K562 (cell line): ENCODE results near the gene CSMD2. TPM values are rescaled to one million over a fixed set of nuclear protein-coding genes. Genes with fewer than 3 reads are reported as not detected.

Experiments used
- ATAC-seq: fragments of 200-7000 bp; cut with Tn5 transposase; 3 replicates; pipeline ENCODE4 v1.9.1; 2020; ENCODE audit warnings: moderate library complexity
- BruUV-seq: library from RNA; stranded (reverse); fragments of 400-500 nt; replicated peaks from 2 replicates; lab custom pipeline; 2021; lab: Mats Ljungman, UMichigan
- CTCF ChIA-PET: fragments of 300-600 bp; formaldehyde crosslinking; extraction: SDS; loops from one replicate; lab custom pipeline; 2021; ENCODE audit warnings: low intra/inter-chr PET ratio; lab: Yijun Ruan, JAX
- POLR2A ChIA-PET: fragments of 300-600, 350-650 bp; sonication (Branson Sonifier 250); formaldehyde crosslinking; extraction: SDS; loops from one replicate; lab custom pipeline; 2021; ENCODE audit warnings: antibody characterized with exemption, inconsistent platforms; lab: Yijun Ruan, JAX
- DNase-seq, 4 experiments: peaks; one replicate each; pipeline versions ENCODE4 v3.0.0 to v3.0.0-alpha.2; 2011 to 2018; ENCODE audit warnings: low spot score in 3 of 4, mixed read lengths in 3 of 4; ENCODE audit errors: extremely low read depth in 1 of 4
- FAIRE-seq: peaks from 2 replicates; lab custom pipeline; 2011; peaks lifted over from hg19 to GRCh38; lab: Jason Lieb, UNC
- H2AFZ ChIP-seq: 2 replicates; pipeline ENCODE4 v1.6.0; 2011; ENCODE audit warnings: low read depth, low read length, control low read depth, inconsistent platforms
- H3K27ac ChIP-seq: fragments of 200-600 bp; 3 replicates; pipeline ENCODE4 v1.8.0; 2011; ENCODE audit warnings: low read depth, mild to moderate bottlenecking, control low read depth, inconsistent platforms, low read length, moderate library complexity, mixed read lengths; ENCODE audit errors: extremely low read depth
- H3K27me3 ChIP-seq, 2 experiments: fragments of 300-600 bp in 1 of 2; 2 replicates in 1 of 2; 3 replicates in 1 of 2; pipeline versions ENCODE4 v1.6.0 to v1.8.0; 2011; ENCODE audit warnings: inconsistent platforms in 2 of 2, low read length in 2 of 2, mild to moderate bottlenecking in 1 of 2, mixed read lengths in 1 of 2, moderate library complexity in 1 of 2; ENCODE audit not compliant: control insufficient read depth in 2 of 2, insufficient read depth in 2 of 2
- H3K36me3 ChIP-seq: fragments of 300-600 bp; 3 replicates; pipeline ENCODE4 v1.8.0; 2011; ENCODE audit warnings: mild to moderate bottlenecking, low read length, inconsistent platforms; ENCODE audit not compliant: control insufficient read depth, insufficient read depth
- H3K4me1 ChIP-seq, 2 experiments: fragments of 200-600 bp in 1 of 2; replicated peaks in 1 of 2; 2 replicates in 1 of 2; 3 replicates in 1 of 2; pipeline versions ENCODE4 v1.5.1 to v1.8.0; 2011; ENCODE audit warnings: inconsistent platforms in 2 of 2, low read length in 2 of 2, mild to moderate bottlenecking in 1 of 2, mixed read lengths in 1 of 2, moderate library complexity in 1 of 2; ENCODE audit not compliant: control insufficient read depth in 2 of 2, insufficient read depth in 2 of 2
- H3K4me2 ChIP-seq: 2 replicates; pipeline ENCODE4 v1.6.1; 2011; ENCODE audit warnings: low read length, control low read depth, inconsistent platforms, mixed read lengths; ENCODE audit not compliant: insufficient read depth
- H3K4me3 ChIP-seq: fragments of 200-600 bp; sonication (generic), shearing (Covaris generic); 2 replicates; pipeline ENCODE4 v1.5.1; 2016; ENCODE audit warnings: control low read depth, inconsistent platforms
- H3K79me2 ChIP-seq: fragments of 200-600 bp; 3 replicates; pipeline ENCODE4 v1.8.0; 2011; ENCODE audit warnings: low read length, inconsistent platforms; ENCODE audit not compliant: control insufficient read depth, insufficient read depth
- H3K9ac ChIP-seq, 2 experiments: 2 replicates each; pipeline versions ENCODE4 v1.6.0 to v1.6.1; 2011; ENCODE audit warnings: low read depth in 2 of 2, low read length in 2 of 2, control low read depth in 1 of 2, inconsistent platforms in 1 of 2, mild to moderate bottlenecking in 1 of 2, mixed read lengths in 1 of 2; ENCODE audit not compliant: insufficient read depth in 1 of 2
- H3K9me1 ChIP-seq: one replicate; pipeline ENCODE4 v1.6.0; 2011; ENCODE audit warnings: inconsistent platforms, mild to moderate bottlenecking, low read length, moderate library complexity; ENCODE audit not compliant: control insufficient read depth, insufficient read depth
- H3K9me3 ChIP-seq: replicated peaks from 2 replicates; pipeline ENCODE4 v1.5.1; 2011; ENCODE audit warnings: low read depth, low read length, inconsistent platforms; ENCODE audit not compliant: control insufficient read depth, insufficient read depth
- H4K20me1 ChIP-seq: replicated peaks from 2 replicates; pipeline ENCODE4 v1.6.1; 2011; ENCODE audit warnings: low read length, inconsistent platforms, mixed read lengths; ENCODE audit not compliant: control insufficient read depth, insufficient read depth
- CGGBP1 ChIP-seq: fragments of 250-450 bp; sonication (Bioruptor Pico); IDR thresholded peaks from 2 replicates; pipeline ENCODE4 v1.9.0; 2021; ENCODE audit warnings: mild to moderate bottlenecking
- FOSL1 ChIP-seq: fragments of 200-800 bp; sonication (Bioruptor generic); conservative IDR thresholded peaks from 2 replicates; pipeline ENCODE4 v1.6.1; 2016; ENCODE audit warnings: missing genetic modification characterization, missing compliant biosample characterization
- POLR2AphosphoS5 ChIP-seq: IDR thresholded peaks from 2 replicates; pipeline ENCODE4 v1.6.1; 2011; ENCODE audit warnings: mild to moderate bottlenecking, low read depth, low read length, moderate library complexity; ENCODE audit not compliant: control insufficient read depth, insufficient read depth
- PTRF ChIP-seq: fragments of 450-650 bp; IDR thresholded peaks from 2 replicates; pipeline ENCODE4 v1.6.1; 2016; ENCODE audit warnings: mild to moderate bottlenecking, missing genetic modification characterization, missing compliant biosample characterization
- TGIF2 ChIP-seq: sonication (generic); formaldehyde crosslinking; IDR thresholded peaks from 2 replicates; pipeline ENCODE4 v1.8.1; 2022; ENCODE audit warnings: mild to moderate bottlenecking, missing genetic modification reagents, moderate library complexity
- WGBS: fragments of 100-300 bp; shearing (Covaris generic); methylation state at CpG from one replicate; pipeline ENCODE4 v1.1.6; 2016; ENCODE audit warnings: low coverage, mixed read lengths; ENCODE audit not compliant: insufficient coverage; ENCODE audit errors: missing lambda C conversion rate; 5-methylcytosine and 5-hydroxymethylcytosine counted together
- in situ Hi-C: fragments of 300-500 bp; cut with MboI; formaldehyde crosslinking; loops from 4 replicates; pipeline ENCODE4 v1.15.0; 2018; ENCODE audit warnings: inconsistent platforms, mixed read lengths
- intact Hi-C: fragments of 100-400 bp; cut with micrococcal nuclease; formaldehyde crosslinking; loops from 2 replicates; pipeline ENCODE4 v1.14.2; 2022
- polyA plus RNA-seq, 8 experiments: library from polyadenylated mRNA; depleted of rRNA in 4 of 8; stranded (reverse) in 5 of 8; unstranded in 3 of 8; fragments of >200 nt; fragmentation: Nextera tagmentation in 2 of 8; fragmentation: Illumina TruSeq in 1 of 8; extraction: Ambion mirVana in 2 of 8; extraction: Trizol in 1 of 8; gene quantifications; 2 replicates each; pipeline versions ENCODE4 v1.2.1 to v1.2.3, GENCODE V29; 2011 to 2014; ENCODE audit warnings: inconsistent platforms in 1 of 8, missing spikeins in 1 of 8
- total RNA-seq, 7 experiments: library from RNA; depleted of rRNA in 6 of 7; stranded (reverse); fragments of >200 nt in 6 of 7; fragmentation: Illumina TruSeq in 2 of 7; extraction: Trizol in 2 of 7; gene quantifications; 2 replicates each; pipeline versions ENCODE4 v1.2.1 to v1.2.3, GENCODE V29; 2011 to 2021; ENCODE audit warnings: low replicate concordance in 1 of 7
- TF ChIP-seq, protein P1 (sequence below): fragments of 450-650 bp; conservative IDR thresholded peaks from 2 replicates; pipeline ENCODE4 v1.6.1; 2016; ENCODE audit warnings: missing genetic modification characterization, low read depth, mild to moderate bottlenecking, missing compliant biosample characterization, moderate library complexity
- TF ChIP-seq, protein P2 (sequence below): fragments of 250-450 bp; sonication (Bioruptor Pico); IDR thresholded peaks from 2 replicates; pipeline ENCODE4 v1.4.0; 2020; ENCODE audit warnings: mild to moderate bottlenecking, moderate library complexity, borderline replicate concordance

The CSMD2 gene
- total and polyA plus RNA-seq, 9 of the 15 experiments (the other 6 are each of a cell fraction or from before 2014, with no cell fraction given), result not detected

DNA sequence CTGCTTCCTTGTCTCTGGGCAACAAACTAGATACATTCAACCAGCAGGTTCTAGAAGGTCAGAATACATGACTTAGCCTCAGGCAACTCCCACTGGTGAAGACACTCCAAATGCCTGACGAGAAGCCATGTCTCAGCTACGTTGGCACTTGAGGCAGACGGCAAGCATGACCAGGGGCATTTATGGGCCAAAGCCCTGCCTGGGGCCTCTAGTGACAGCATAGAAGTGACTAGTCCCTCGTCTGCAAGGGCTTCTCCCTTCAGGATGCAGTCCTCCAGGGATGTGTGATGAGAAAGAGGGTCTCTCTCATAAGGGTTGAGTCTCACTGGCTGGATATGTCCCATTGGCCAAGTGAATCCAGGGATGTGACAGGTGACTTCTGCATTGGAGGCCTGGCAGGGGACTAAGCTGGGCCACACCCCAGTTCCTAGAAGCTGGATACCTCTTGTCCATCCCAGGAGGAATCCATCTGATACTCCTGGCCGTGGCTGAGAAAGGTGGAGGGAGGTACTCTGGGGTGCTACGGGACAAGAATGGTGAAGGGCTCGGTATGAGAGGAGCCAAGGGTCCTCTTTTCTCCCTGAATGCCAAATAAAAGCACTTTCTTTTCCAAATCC is 449.7 kb downstream of the CSMD2 start:
- no peaks in the 10 kb centered on the region for H3K4me1 ChIP-seq
- no peak overlapping the region for H2AFZ ChIP-seq
- no peak overlapping the region for H3K4me3 ChIP-seq
- no peak for ATAC-seq
- peaks cover 0 to 5% of the 10 kb centered on the region in 2 experiments; a peak in 1 of 5 replicates for H3K27me3 ChIP-seq
- WGBS, result under 1% methylated on average over 7 of the region's 7 CpGs
- ChIA-PET POLR2A (no interaction called here), CTCF (no interaction called here)
- no peak overlapping the region for H3K4me2 ChIP-seq
- no peaks in the 10 kb centered on the region for H4K20me1 ChIP-seq
- H3K9me3 ChIP-seq, result no peaks in the 10 kb centered on the region
- H3K9ac ChIP-seq, result no peak overlapping the region
- no TSS peak for BruUV-seq
- TF ChIP-seq CGGBP1 (no peak), POLR2AphosphoS5 (no peak), PTRF (tag) (no peak), FOSL1 (tag) (no peak), TGIF2 (no peak)
- TF ChIP-seq, protein P1, sequence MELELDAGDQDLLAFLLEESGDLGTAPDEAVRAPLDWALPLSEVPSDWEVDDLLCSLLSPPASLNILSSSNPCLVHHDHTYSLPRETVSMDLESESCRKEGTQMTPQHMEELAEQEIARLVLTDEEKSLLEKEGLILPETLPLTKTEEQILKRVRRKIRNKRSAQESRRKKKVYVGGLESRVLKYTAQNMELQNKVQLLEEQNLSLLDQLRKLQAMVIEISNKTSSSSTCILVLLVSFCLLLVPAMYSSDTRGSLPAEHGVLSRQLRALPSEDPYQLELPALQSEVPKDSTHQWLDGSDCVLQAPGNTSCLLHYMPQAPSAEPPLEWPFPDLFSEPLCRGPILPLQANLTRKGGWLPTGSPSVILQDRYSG (tag), result no peak
- TF ChIP-seq, protein P2, sequence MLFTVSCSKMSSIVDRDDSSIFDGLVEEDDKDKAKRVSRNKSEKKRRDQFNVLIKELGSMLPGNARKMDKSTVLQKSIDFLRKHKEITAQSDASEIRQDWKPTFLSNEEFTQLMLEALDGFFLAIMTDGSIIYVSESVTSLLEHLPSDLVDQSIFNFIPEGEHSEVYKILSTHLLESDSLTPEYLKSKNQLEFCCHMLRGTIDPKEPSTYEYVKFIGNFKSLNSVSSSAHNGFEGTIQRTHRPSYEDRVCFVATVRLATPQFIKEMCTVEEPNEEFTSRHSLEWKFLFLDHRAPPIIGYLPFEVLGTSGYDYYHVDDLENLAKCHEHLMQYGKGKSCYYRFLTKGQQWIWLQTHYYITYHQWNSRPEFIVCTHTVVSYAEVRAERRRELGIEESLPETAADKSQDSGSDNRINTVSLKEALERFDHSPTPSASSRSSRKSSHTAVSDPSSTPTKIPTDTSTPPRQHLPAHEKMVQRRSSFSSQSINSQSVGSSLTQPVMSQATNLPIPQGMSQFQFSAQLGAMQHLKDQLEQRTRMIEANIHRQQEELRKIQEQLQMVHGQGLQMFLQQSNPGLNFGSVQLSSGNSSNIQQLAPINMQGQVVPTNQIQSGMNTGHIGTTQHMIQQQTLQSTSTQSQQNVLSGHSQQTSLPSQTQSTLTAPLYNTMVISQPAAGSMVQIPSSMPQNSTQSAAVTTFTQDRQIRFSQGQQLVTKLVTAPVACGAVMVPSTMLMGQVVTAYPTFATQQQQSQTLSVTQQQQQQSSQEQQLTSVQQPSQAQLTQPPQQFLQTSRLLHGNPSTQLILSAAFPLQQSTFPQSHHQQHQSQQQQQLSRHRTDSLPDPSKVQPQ (CRISPR knock-in tag), result no peak
- H3K27ac ChIP-seq, result no peak overlapping the region
- DNase-seq, result no peak
- FAIRE-seq, result no peak
- H3K79me2 ChIP-seq, result no peaks in the 10 kb centered on the region
- intact Hi-C loops, result no loop called here
- in situ Hi-C loops, result no loop called here
- no peaks in the 10 kb centered on the region for H3K36me3 ChIP-seq
- no peaks in the 10 kb centered on the region for H3K9me1 ChIP-seq
